HCT116 (cell line): ENCODE measurements around the gene FOXP1.

Experiments used
- CEBPB ChIP-seq: IDR thresholded peaks from 2 replicates; pipeline ENCODE4 v1.6.1; 2012; ENCODE audit warnings: low read depth
- EGR1 ChIP-seq: IDR thresholded peaks from 2 replicates; pipeline ENCODE4 v1.6.1; 2012; ENCODE audit warnings: low read depth
- EZH2 ChIP-seq: fragments of 200-600 bp; sonication (generic); IDR thresholded peaks from 2 replicates; pipeline ENCODE4 v1.6.1; 2017; ENCODE audit warnings: antibody characterized with exemption, mixed run types
- JUND ChIP-seq: IDR thresholded peaks from 2 replicates; pipeline ENCODE4 v1.6.1; 2012
- POLR2A ChIP-seq: IDR thresholded peaks from 2 replicates; pipeline ENCODE4 v1.7.0; 2011; ENCODE audit warnings: borderline replicate concordance; ENCODE audit not compliant: insufficient read depth, insufficient read length; ENCODE audit errors: extremely low read depth
- POLR2AphosphoS5 ChIP-seq: IDR thresholded peaks from 2 replicates; pipeline ENCODE4 v1.6.1; 2011; ENCODE audit warnings: mild to moderate bottlenecking, low read depth, low read length, moderate library complexity
- RAD21 ChIP-seq: IDR thresholded peaks from 2 replicates; pipeline ENCODE4 v1.6.1; 2012; ENCODE audit warnings: low read depth, mild to moderate bottlenecking
- YY1 ChIP-seq: IDR thresholded peaks from 2 replicates; pipeline ENCODE4 v1.6.1; 2011; ENCODE audit warnings: low read length, low read depth, moderate library complexity, mild to moderate bottlenecking; ENCODE audit not compliant: insufficient replicate concordance; ENCODE audit errors: extremely low read depth
- ZNF274 ChIP-seq: fragments of 200-500 bp; sonication (Bioruptor generic); IDR thresholded peaks from 2 replicates; pipeline ENCODE4 v1.6.1; 2014; ENCODE audit warnings: mild to moderate bottlenecking, low read depth, low read length, inconsistent platforms
- TF ChIP-seq, protein P1 (sequence below), 3 experiments: fragments of 200-600 bp in 1 of 3; sonication (generic) in 1 of 3; IDR thresholded peaks in 2 of 3; conservative IDR thresholded peaks in 1 of 3; 2 replicates each; pipeline ENCODE4 v1.5.1; 2012 to 2017; ENCODE audit warnings: low read depth in 2 of 3, low read length in 2 of 3, antibody characterized with exemption in 1 of 3, borderline replicate concordance in 1 of 3, control low read depth in 1 of 3, mild to moderate bottlenecking in 1 of 3, mixed read lengths in 1 of 3, mixed run types in 1 of 3, moderate library complexity in 1 of 3; ENCODE audit not compliant: insufficient read depth in 1 of 3
- TF ChIP-seq, protein P2 (sequence below): IDR thresholded peaks from 2 replicates; pipeline ENCODE4 v1.6.1; 2012
- TF ChIP-seq, protein P3 (sequence below): IDR thresholded peaks from 2 replicates; pipeline ENCODE4 v1.6.1; 2012; ENCODE audit warnings: low read depth
- TF ChIP-seq, protein P4 (sequence below): IDR thresholded peaks from 2 replicates; pipeline ENCODE4 v1.6.1; 2012
- TF ChIP-seq, protein P5 (sequence below): IDR thresholded peaks from 2 replicates; pipeline ENCODE4 v1.6.1; 2011; ENCODE audit warnings: mild to moderate bottlenecking, low read length, moderate library complexity; ENCODE audit not compliant: insufficient replicate concordance; ENCODE audit errors: extremely low read depth

DNA sequence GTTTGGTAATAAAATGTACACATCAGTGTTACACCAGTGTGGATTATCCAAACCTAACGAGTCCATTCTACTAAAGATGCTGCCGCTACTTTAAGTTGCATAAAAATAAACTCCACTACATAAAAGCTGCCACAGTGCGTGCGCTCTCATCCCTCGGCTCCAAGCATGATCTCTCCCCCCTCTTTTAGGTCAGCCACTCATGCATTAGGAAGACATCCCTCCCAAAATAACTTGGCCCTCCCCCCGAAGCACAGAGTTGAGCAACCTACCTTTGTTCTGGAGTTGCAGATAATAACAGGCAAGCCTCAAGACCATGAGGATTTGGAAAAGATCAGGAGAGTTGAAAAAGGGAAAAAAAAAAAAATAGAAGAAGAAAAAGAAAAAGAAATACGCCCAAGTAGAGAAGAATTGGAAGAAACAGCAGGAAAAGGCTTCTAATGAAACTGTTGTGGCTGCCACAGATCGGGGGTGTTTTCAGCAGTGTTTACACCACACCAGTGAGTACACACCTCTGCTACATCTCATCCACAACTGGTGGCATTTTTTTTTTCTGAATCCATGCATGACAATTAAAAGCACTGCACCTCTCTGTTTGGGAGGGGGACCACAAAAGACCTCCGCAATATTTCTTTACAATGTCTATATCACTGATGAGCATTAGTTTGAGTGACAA, 339.2 kb downstream of the FOXP1 start:
- TF ChIP-seq, protein P1, sequence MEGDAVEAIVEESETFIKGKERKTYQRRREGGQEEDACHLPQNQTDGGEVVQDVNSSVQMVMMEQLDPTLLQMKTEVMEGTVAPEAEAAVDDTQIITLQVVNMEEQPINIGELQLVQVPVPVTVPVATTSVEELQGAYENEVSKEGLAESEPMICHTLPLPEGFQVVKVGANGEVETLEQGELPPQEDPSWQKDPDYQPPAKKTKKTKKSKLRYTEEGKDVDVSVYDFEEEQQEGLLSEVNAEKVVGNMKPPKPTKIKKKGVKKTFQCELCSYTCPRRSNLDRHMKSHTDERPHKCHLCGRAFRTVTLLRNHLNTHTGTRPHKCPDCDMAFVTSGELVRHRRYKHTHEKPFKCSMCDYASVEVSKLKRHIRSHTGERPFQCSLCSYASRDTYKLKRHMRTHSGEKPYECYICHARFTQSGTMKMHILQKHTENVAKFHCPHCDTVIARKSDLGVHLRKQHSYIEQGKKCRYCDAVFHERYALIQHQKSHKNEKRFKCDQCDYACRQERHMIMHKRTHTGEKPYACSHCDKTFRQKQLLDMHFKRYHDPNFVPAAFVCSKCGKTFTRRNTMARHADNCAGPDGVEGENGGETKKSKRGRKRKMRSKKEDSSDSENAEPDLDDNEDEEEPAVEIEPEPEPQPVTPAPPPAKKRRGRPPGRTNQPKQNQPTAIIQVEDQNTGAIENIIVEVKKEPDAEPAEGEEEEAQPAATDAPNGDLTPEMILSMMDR (IDR thresholded peaks at IDR 0.05 in 2 of 3, conservative IDR thresholded peaks at IDR 0.05 in 1 of 3; ENCODE audit: borderline replicate concordance in 1 of 3, insufficient read depth in 1 of 3, low read depth in 2 of 3, low read length in 2 of 3) = no peak
- no peak for TF ChIP-seq RAD21
- TF ChIP-seq, protein P2, sequence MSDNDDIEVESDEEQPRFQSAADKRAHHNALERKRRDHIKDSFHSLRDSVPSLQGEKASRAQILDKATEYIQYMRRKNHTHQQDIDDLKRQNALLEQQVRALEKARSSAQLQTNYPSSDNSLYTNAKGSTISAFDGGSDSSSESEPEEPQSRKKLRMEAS = no peak
- TF ChIP-seq, protein P3, sequence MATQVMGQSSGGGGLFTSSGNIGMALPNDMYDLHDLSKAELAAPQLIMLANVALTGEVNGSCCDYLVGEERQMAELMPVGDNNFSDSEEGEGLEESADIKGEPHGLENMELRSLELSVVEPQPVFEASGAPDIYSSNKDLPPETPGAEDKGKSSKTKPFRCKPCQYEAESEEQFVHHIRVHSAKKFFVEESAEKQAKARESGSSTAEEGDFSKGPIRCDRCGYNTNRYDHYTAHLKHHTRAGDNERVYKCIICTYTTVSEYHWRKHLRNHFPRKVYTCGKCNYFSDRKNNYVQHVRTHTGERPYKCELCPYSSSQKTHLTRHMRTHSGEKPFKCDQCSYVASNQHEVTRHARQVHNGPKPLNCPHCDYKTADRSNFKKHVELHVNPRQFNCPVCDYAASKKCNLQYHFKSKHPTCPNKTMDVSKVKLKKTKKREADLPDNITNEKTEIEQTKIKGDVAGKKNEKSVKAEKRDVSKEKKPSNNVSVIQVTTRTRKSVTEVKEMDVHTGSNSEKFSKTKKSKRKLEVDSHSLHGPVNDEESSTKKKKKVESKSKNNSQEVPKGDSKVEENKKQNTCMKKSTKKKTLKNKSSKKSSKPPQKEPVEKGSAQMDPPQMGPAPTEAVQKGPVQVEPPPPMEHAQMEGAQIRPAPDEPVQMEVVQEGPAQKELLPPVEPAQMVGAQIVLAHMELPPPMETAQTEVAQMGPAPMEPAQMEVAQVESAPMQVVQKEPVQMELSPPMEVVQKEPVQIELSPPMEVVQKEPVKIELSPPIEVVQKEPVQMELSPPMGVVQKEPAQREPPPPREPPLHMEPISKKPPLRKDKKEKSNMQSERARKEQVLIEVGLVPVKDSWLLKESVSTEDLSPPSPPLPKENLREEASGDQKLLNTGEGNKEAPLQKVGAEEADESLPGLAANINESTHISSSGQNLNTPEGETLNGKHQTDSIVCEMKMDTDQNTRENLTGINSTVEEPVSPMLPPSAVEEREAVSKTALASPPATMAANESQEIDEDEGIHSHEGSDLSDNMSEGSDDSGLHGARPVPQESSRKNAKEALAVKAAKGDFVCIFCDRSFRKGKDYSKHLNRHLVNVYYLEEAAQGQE = no peak
- TF ChIP-seq EGR1 = no peak
- no peak for TF ChIP-seq ZNF274
- TF ChIP-seq EZH2 = no peak
- TF ChIP-seq, protein P4, sequence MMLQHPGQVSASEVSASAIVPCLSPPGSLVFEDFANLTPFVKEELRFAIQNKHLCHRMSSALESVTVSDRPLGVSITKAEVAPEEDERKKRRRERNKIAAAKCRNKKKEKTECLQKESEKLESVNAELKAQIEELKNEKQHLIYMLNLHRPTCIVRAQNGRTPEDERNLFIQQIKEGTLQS = no peak
- no peak for TF ChIP-seq POLR2A
- no peak for TF ChIP-seq POLR2AphosphoS5
- TF ChIP-seq JUND = no peak
- TF ChIP-seq YY1 = no peak
- TF ChIP-seq, protein P5, sequence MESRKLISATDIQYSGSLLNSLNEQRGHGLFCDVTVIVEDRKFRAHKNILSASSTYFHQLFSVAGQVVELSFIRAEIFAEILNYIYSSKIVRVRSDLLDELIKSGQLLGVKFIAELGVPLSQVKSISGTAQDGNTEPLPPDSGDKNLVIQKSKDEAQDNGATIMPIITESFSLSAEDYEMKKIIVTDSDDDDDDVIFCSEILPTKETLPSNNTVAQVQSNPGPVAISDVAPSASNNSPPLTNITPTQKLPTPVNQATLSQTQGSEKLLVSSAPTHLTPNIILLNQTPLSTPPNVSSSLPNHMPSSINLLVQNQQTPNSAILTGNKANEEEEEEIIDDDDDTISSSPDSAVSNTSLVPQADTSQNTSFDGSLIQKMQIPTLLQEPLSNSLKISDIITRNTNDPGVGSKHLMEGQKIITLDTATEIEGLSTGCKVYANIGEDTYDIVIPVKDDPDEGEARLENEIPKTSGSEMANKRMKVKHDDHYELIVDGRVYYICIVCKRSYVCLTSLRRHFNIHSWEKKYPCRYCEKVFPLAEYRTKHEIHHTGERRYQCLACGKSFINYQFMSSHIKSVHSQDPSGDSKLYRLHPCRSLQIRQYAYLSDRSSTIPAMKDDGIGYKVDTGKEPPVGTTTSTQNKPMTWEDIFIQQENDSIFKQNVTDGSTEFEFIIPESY = no peak
- TF ChIP-seq CEBPB = no peak
